Lower leg skin (tissue), 3 donors: ENCODE results near the gene B3GALT6.

Experiments used
- POLR2A ChIP-seq, 2 donors: fragments of 450-650 bp; IDR thresholded peaks; one replicate each; pipeline ENCODE4 v1.6.1; 2016 to 2017; ENCODE audit warnings: antibody characterized with exemption in 2 of 2, mild to moderate bottlenecking in 1 of 2, moderate library complexity in 1 of 2
- TF ChIP-seq, protein P1 (sequence below), 3 donors: fragments of 450-650 bp; IDR thresholded peaks; one replicate each; pipeline ENCODE4 v1.5.1; 2016; ENCODE audit warnings: antibody characterized with exemption in 3 of 3, mild to moderate bottlenecking in 3 of 3, moderate library complexity in 2 of 3

DNA sequence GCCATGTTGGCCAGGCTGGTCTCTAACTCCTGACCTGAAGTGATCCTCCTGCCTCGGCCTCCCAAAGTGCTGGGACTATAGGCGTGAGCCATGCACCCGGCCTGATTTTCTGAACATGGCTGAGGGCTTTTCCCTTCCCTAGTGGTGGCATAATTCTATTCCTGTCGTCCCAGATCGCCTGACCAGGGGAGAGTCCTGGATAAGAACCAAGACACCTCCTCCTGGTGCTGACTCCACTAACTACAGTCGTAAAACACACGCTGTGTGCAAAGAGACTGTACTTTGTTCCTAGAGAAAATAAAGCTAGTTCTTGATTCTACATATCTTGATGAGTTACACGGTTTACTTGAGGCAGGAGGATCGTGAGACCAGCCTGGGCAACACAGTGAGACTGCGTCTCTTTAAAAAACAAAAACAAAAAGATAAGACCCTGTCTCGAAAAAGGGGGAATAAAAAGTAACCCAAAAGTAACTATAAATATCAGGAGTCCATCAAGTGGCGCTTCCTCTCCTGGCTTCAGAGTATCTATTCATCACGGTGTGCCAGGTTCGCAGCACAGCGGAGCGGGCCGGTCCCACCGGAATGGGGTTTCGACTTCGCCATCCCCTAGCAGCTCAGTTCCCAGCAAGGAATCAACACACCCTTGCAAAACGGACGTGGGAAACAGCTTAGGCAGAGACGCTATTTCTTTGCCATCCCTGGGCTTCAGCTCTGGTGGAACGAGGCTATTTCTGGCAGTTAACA lies 1.2 kb upstream of the B3GALT6 start:
- TF ChIP-seq, protein P1, sequence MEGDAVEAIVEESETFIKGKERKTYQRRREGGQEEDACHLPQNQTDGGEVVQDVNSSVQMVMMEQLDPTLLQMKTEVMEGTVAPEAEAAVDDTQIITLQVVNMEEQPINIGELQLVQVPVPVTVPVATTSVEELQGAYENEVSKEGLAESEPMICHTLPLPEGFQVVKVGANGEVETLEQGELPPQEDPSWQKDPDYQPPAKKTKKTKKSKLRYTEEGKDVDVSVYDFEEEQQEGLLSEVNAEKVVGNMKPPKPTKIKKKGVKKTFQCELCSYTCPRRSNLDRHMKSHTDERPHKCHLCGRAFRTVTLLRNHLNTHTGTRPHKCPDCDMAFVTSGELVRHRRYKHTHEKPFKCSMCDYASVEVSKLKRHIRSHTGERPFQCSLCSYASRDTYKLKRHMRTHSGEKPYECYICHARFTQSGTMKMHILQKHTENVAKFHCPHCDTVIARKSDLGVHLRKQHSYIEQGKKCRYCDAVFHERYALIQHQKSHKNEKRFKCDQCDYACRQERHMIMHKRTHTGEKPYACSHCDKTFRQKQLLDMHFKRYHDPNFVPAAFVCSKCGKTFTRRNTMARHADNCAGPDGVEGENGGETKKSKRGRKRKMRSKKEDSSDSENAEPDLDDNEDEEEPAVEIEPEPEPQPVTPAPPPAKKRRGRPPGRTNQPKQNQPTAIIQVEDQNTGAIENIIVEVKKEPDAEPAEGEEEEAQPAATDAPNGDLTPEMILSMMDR (IDR thresholded peaks at IDR 0.05), result no peak
- TF ChIP-seq POLR2A (IDR thresholded peaks at IDR 0.05), result no peak
